Measurements from ENCODE around the gene ASTN2.

DNA sequence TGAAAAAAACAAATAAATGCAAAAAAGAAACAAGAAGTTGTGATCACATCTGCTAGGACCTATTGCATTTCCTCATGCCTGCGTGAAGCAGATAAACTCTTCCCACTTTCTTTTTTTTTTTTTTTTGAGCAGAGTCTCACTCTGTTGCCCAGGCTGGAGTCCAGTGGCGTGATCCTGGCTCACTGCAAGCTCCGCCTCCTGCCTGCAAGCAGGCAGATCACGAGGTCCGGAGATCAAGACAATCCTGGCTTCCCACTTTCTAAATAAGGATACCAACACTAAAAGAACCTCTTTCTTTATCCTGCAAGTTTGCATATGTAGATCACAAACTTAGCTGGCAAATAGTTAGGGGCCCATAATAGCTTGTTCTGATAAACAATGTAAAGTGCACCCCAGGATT, 128.6 kb downstream of the ASTN2 start:
- TF ChIP-seq, protein P1, sequence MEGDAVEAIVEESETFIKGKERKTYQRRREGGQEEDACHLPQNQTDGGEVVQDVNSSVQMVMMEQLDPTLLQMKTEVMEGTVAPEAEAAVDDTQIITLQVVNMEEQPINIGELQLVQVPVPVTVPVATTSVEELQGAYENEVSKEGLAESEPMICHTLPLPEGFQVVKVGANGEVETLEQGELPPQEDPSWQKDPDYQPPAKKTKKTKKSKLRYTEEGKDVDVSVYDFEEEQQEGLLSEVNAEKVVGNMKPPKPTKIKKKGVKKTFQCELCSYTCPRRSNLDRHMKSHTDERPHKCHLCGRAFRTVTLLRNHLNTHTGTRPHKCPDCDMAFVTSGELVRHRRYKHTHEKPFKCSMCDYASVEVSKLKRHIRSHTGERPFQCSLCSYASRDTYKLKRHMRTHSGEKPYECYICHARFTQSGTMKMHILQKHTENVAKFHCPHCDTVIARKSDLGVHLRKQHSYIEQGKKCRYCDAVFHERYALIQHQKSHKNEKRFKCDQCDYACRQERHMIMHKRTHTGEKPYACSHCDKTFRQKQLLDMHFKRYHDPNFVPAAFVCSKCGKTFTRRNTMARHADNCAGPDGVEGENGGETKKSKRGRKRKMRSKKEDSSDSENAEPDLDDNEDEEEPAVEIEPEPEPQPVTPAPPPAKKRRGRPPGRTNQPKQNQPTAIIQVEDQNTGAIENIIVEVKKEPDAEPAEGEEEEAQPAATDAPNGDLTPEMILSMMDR (IDR thresholded peaks at IDR 0.05): no peak
- no peak for TF ChIP-seq POLR2A (IDR thresholded peaks at IDR 0.05)

Data from testis (tissue), 2 donors.